GM18517 (cell line): ENCODE data around the gene CRYBB1.
A peak's percentile ranks its signal among the peaks of the same experiment; 100 is the strongest.

Experiments
- ATAC-seq: cut with Tn5 transposase; IDR thresholded peaks from one replicate; pipeline ENCODE4 v1.9.1; 2021; ENCODE audit warnings: mild to moderate bottlenecking, moderate library complexity; ENCODE audit not compliant: unreplicated experiment

The CRYBB1 gene

GRCh38 chr22:26610072-26610958 is 7.5 kb downstream of the CRYBB1 start:
- ATAC-seq: peak; percentile 79

GRCh38 chr22:26609287-26609686 is 8.5 kb downstream of the CRYBB1 start:
- ATAC-seq: no peak

GRCh38 chr22:26608129-26608528 is 9.7 kb downstream of the CRYBB1 start:
- ATAC-seq: no peak

- no peak for ATAC-seq
Observed at GRCh38 chr22:26606611-26607010, 11.2 kb downstream of the CRYBB1 start.

GRCh38 chr22:26604368-26604767 is 13.5 kb downstream of the CRYBB1 start:
- no peak for ATAC-seq

- ATAC-seq: no peak
Observed at GRCh38 chr22:26602127-26602526, 15.7 kb downstream of the CRYBB1 start.

GRCh38 chr22:26601726-26602125 is 16.1 kb downstream of the CRYBB1 start:
- no peak for ATAC-seq

- no peak for ATAC-seq
Observed at GRCh38 chr22:26599505-26599904, 18.3 kb downstream of the CRYBB1 start.

GRCh38 chr22:26597480-26597879 is 20.3 kb downstream of the CRYBB1 start:
- ATAC-seq: no peak

GRCh38 chr22:26597026-26597425 is 20.8 kb downstream of the CRYBB1 start:
- no peak for ATAC-seq

GRCh38 chr22:26593763-26594162 is 24.1 kb downstream of the CRYBB1 start:
- no peak for ATAC-seq

- no peak for ATAC-seq
Observed at GRCh38 chr22:26592421-26592891, 25.4 kb downstream of the CRYBB1 start.

GRCh38 chr22:26589845-26590736 is 27.7 kb downstream of the CRYBB1 start, which contains the start of gene TPST2:
Gene TPST2, minus strand, starts transcription at chr22:26590132. Its CDS starts 48,502 bp downstream, at chr22:26541630.
- ATAC-seq: no peak

- no peak for ATAC-seq
Observed at GRCh38 chr22:26589367-26589844, 28.4 kb downstream of the CRYBB1 start.

- ATAC-seq: no peak
Observed at GRCh38 chr22:26588729-26589366, 29.0 kb downstream of the CRYBB1 start.

GRCh38 chr22:26587991-26588613 is 29.7 kb downstream of the CRYBB1 start:
- ATAC-seq: no peak

GRCh38 chr22:26586556-26587325 is 31.1 kb downstream of the CRYBB1 start:
- no peak for ATAC-seq

- ATAC-seq: no peak
Observed at GRCh38 chr22:26585104-26585790, 32.6 kb downstream of the CRYBB1 start.

GRCh38 chr22:26584010-26584409 is 33.8 kb downstream of the CRYBB1 start:
- ATAC-seq: no peak
